Cerebellar nuclear complex (tissue), 1 donor: ENCODE measurements around the gene HOXB7.

ENCODE experiments used
- DNase-seq, 2 experiments: peaks; one replicate each; lab custom pipeline; 2025; lab: John Stamatoyannopoulos, UW

Gene HOXB7

GRCh38 chr17:48594538-48595277, 16.1 kb downstream of the HOXB7 start:
- no peak for DNase-seq

- no peak for DNase-seq
Measured at GRCh38 chr17:48593840-48594537, 16.8 kb downstream of the HOXB7 start.

DNA sequence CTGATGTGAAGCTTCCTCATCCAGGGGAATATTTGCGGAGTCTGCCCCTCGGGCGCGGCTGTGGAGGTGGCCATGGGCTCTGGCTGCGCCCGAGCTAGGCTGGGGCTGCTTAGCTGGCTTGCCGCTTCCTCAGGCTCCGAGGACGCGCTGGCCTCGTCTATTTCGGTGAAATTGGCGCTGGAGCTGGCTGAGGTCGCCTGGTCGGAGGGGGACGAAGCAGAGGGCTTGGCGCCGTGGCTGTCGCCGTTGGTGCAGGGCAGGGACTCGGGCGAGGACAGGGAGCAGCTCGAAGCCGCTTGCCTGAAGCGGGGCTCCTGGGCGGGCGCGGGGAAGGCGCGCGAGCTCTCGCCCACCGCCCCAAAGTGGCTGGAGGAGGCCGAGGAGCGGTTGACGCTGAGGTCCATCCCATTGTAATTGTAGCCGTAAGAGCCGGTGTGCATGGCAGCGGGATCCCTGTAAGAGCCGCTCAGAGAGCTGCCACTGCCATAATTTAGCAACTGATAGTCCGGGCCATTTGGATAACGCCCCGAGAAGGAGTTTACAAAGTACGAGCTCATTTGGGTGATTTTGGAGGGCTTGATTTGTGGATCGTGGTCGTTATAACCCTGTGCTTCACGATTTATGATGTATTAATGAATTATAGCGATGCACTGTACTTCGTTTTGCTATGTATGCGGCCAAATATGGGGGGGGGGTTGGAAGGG, 17.5 kb downstream of the HOXB7 start, which contains the start of gene HOXB5:
Gene HOXB5 (minus strand): TSS at position 654 of the 704 bp plus-strand sequence. CDS start 97 bp downstream, at position 557.
- no peak for DNase-seq

GRCh38 chr17:48592577-48592976, 18.2 kb downstream of the HOXB7 start:
- no peak for DNase-seq

GRCh38 chr17:48592057-48592514, 18.7 kb downstream of the HOXB7 start:
- no peak for DNase-seq

DNA sequence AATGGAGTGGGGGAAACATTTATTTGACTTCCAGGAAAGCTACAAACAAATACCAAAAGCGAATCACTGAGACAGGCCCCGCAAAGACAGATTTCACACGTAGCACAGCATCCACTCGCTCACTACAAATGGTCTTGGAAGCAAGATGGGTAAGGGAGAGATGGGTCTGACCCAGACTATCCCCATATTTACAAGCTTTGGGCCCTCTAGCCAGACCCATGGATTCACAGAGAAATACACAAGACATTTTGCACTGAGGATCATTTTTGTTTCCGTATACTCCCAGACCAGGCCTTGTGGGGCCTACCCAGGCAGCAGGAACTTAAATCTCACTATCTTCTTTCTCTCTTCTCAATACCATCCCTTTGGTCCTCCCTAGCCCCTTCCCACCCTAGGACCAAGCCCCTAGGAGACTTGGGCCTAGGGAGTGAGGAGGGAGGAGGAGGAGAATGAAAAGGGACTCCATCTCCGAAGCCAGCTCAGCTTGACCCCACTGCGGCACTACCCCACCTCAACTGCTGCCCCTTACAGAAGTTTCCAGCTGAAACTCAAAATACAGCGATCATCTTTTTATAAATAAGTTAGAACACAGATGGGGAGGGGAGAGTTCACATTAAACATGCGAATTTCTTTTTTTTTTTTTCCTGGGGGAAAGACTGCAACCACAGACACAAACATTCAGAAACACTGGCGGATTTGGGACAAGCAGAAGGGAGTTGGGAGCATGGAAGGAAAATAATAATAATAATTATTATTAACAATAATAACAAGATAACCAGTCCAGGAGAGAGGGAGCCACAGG, 19.4 kb downstream of the HOXB7 start:
- DNase-seq: no peak

- DNase-seq: no peak
Measured at GRCh38 chr17:48590607-48591161, 20.1 kb downstream of the HOXB7 start.

DNA sequence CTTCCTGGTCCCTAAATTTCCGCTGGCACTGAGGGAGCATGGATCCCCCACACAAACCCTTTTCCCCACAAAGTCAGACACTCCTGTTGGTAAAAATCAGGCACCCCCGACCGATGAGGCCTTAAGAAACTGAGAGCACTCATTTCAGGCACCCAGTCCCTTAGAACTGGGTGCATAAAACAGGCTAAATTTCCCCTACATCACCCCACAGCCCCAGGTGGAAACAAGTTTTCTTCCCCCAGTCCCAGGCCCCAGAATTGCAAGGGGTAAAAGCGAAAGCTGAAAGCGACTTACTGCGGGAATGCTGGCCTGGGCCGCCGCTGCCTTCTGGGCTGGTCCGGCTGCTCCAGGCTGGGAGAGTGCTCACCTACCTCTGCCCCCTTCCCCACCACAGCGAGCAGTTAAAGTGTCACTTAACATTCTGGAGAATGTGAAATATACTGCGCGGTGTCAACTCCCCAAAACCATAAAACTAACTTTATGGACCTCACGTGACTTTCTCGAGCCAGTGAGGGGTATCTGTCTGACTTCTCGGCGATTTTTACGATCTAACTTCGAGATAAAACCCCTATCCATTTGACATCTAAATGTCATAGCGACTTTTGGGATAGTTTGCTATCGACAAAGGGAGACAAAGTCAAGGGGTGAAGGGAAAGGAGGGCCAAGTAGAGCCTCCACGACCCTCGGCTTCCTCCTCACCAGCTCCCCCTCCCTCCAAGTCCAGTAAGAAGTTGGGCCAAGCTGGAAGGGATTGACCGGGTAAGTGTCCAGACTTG, 20.8 kb downstream of the HOXB7 start, which contains the start of gene HOXB3:
Gene HOXB3 (minus strand): TSS at position 411 of the 776 bp plus-strand sequence. CDS start 37,767 bp downstream, outside the sequence.
- no peak for DNase-seq

DNA sequence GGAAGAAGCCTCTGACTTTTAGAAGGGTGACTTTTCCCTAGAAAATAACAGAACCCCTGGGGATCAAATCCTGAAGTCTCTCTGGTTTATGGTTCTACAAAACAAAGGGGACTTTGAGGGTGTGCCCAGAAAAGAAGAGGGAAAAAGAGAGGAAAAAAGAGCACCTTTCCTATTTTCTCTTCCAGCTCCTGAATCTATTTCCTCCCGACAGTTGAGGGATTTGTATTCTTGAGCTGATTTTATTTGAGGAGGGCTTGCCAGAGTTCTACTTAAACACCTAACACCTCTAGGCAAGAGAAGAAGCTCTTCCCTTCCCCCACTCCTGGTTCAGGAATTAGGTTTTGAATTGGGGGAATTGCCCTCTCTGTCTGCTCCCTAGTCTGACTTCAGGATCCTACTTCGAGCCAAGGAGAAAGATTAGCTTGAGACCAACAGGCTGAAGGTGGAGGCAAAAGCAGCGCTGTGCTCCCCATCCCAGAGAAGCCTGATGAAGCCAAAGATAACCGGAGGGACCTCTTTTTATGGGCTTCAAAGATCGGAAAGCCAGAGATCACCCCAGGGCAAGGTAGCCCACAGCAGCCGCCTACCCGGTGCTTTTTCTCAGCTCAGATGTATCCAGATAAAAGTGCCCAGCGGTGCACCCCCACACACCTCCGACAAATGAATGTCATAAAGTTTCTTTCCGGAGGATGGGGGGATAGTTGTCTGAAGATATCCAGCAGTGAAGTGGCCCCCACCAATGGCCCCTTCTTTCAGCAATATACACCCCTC, 21.6 kb downstream of the HOXB7 start:
- DNase-seq: no peak

- no peak for DNase-seq
Measured at GRCh38 chr17:48588528-48588927, 22.3 kb downstream of the HOXB7 start.

GRCh38 chr17:48588074-48588415, 22.8 kb downstream of the HOXB7 start:
- DNase-seq: no peak

- no peak for DNase-seq
Measured at GRCh38 chr17:48587276-48588073, 23.3 kb downstream of the HOXB7 start.

GRCh38 chr17:48586355-48587258, 24.2 kb downstream of the HOXB7 start:
- DNase-seq: no peak

DNA sequence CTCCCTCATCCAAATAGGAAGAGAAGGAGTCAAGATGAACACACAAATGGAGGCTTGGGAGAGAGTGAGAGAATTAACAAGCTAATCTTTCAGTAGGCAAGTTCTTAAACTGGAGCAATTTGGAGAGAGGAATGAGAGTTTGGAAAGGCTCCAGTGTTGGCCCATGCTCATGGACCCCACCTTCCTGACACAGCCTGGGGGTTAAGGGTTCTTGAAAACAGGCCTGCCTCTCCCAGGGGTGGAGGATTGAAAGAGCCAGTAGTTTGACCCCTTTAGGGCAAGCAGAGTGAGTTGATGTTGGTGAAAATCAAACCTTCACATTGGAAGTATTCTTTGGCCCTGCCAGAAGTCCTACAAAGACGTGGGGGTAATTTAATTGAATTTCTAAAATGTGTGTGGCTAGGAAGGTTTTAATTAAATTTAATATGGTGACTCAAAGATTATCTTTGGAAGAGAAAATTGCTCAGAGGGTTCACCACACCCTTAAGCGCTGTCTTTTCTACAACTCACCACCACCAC, 26.5 kb downstream of the HOXB7 start:
- DNase-seq: no peak

- DNase-seq: no peak
Measured at GRCh38 chr17:48583708-48584222, 27.1 kb downstream of the HOXB7 start.

DNA sequence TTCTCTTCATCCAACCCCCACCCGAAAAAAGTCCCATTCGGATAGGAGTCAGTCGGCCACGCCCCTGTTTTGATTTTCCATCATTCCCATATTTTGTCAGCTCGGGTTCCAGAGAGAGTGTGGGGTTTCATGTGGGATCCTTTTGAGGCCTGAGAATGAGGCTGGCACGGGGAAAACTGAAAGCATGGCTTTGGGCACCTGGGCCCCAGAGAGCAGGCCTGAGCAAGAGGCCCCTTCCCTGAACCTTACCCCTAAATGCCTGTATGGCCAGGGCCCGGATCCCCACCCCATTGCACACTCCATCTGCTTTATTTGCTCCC, 28.1 kb downstream of the HOXB7 start:
- no peak for DNase-seq

GRCh38 chr17:48579760-48580554, 30.9 kb downstream of the HOXB7 start:
- DNase-seq: no peak
